LHCN-M2 (cell line): ENCODE results near the gene MCF2L. TPM values are rescaled to one million over a fixed set of nuclear protein-coding genes. Genes with fewer than 3 reads are reported as not detected.

ENCODE experiments used
- DNase-seq: peaks from one replicate; pipeline ENCODE4 v3.0.0-alpha.2; 2012; ENCODE audit warnings: low read depth
- total RNA-seq: library from RNA; depleted of rRNA; stranded (reverse); fragments of >200 nt; gene quantifications from 2 replicates; pipeline ENCODE4 v1.2.3, GENCODE V29; 2014

Gene MCF2L
- total RNA-seq, 1 experiment from 2014 or later, result 10.9 TPM

DNA sequence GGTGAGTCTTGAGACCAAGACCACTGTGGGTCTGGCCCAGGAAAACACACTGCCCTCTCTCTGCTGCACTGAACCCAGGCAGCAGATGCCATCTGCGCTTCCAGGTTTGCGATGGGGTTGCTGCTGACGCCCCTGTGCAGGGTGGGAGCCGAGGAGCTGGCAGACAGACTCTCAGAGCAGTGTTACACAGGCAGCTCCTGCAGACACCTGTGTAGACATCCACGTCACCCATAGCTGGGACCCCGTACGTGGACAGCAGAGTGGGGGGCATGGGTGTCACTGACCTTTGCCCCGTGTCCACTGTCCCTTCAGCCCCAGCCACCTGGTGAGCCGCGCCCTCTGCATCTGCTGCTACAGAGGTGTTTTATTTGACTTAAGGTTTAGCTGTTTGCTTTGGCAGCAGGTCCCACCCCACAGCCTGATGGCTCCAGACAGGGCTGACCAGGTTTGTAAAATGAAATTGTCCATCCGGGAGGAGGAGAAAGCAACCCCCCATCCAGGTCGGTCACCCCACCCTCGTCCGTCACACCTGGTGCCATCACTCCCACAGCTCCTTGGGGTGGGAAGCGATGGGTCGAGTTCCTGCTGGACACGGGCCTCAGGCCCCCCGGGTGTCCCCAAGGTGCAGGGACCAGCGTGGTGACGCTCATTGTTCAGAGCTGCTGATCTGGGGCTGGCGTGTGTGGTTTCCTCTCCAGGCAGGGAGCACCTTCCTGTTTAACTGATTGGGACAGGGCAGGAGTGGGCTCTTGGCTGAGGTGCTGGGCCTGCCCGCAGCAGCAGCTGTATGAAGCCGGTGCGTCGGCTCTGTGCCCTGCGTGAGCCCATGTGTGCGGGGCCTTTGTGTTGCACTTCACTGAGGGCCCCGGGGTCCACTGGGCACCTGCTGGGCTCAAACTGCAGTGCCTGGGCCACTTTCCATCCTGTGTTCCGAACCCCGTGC is 28.4 kb downstream of the MCF2L start:
- DNase-seq, result no peak

GRCh38 chr13:112998521-112999280 is 29.7 kb downstream of the MCF2L start:
- no peak for DNase-seq

GRCh38 chr13:112999414-113000177 is 30.6 kb downstream of the MCF2L start:
- no peak for DNase-seq

GRCh38 chr13:113000575-113000974 is 31.6 kb downstream of the MCF2L start:
- DNase-seq, result no peak

DNA sequence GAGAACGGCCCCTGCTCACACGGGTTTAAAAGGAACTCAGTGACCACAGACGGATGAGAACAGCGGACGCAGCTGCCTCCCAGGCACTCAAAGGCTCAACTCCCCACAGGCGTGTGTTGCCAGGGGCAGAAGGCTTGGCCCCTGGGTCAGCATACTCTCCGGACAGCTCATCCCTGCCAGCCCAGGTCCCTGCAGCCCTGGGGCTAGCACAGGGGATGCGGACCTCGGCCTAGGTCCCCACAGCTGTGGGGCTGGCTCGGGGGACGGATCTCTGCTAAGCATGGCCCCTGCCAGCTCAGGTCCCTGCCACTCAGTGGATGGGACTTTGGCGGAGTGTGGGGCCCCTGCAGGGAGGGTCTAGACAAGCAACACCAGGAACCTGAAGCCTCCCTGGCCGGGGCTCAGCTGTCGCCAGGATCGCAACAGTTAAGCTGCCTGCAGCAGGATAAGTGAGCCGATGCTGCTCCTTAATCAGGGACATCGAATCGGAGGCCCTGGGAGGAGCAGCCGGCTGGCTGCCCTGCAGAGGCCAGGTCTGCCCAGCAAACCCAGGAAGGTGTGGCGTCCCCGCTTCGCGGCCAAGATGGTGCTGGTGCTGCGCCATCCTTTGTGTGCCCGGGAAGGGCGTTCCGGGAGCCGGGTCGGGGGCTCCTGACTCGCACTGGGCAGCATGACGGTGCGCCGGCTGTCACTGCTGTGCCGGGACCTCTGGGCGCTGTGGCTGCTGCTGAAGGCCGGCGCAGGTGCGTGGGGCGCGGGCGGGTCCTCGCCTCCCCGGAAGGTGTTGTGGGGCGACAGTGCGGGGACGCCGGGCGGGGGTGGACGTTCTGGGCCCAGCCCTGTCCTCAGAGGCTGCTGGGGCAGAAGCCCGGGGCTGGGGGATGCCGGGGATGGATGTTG is 32.5 kb downstream of the MCF2L start:
- DNase-seq, result peak; percentile 91

- peak; percentile 37 for DNase-seq
Measured at GRCh38 chr13:113002206-113002912, 33.3 kb downstream of the MCF2L start.

DNA sequence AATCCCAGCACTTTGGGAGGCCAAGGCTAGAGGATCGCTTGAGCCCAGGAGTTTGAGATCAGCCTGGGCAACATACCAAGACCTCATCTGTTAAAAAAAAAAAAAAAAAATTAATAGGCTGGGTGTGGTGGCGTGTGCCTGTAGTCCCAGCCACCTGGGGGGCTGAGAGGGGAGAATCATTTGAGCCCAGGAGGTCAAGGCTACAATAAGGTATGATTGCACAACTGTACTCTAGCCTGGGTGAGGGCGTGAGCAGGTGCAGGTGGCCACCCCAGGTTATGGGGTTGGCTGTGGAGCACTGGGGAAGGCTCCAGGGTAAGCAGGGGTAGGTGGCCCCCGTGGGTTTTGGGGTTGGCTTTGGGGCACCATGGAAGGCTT is 33.9 kb downstream of the MCF2L start:
- no peak for DNase-seq

- DNase-seq, result no peak
Measured at GRCh38 chr13:113004126-113004525, 35.1 kb downstream of the MCF2L start.

GRCh38 chr13:113005076-113005865 is 36.3 kb downstream of the MCF2L start:
- no peak for DNase-seq

- no peak for DNase-seq
Measured at GRCh38 chr13:113005997-113006396, 37.0 kb downstream of the MCF2L start.

GRCh38 chr13:113006660-113007059 is 37.6 kb downstream of the MCF2L start:
- DNase-seq, result no peak

GRCh38 chr13:113008851-113009250 is 39.8 kb downstream of the MCF2L start:
- no peak for DNase-seq

DNA sequence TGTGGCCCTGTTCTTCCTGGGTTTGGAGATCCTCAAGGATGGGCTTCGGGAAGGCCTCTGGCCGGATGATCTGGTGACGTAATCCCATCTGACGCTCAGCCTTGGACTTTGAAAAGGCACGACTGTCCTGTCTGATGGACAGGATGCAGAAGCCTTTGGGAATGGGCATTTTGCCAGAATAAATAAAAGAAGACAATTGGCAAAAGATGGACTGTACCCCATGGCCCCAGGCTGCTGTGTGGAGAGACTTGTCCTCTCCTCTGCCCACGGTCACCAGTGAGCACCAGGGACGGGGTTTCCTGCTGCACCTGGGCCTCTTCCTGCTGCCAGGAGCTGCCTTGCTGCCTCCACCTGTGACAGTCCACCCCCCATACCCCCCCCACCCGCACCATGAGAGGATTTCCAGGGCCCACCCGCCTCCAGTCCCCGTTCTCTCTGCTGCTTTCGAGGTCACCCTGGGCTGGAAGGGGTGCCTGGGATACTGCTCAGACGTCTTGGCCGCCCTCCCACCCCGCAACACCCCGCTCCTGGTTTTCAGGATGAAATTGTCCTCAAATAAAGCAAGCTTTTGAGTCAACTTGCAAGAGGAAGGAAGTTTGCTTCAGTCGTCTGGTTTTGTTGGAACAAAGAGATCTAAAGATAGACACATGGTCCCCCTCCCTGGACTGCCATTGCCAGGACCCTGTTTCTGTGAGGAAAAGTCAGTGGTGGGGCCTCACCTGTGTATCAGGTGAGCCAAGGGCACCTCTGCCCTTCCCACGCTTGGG is 40.9 kb downstream of the MCF2L start:
- DNase-seq, result no peak

DNA sequence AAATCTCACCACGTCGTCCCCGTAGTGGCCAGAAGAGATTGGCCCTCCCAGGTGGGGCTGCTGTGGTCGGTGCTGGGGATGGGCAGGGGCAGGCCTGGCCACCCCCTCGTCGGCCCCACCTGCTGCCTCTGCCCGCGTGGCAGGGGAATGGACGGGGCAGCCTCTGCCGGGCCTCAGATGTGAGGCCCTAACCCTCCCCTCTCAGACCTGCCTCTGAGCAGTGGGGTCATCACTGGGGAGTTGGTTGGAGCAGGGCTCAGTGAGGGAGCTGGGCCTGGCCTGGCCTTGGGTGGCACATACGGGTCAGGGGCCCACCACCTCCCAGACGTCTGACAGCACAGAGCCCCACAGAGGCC is 41.5 kb downstream of the MCF2L start:
- no peak for DNase-seq

GRCh38 chr13:113013303-113013702 is 44.3 kb downstream of the MCF2L start:
- DNase-seq, result no peak

DNA sequence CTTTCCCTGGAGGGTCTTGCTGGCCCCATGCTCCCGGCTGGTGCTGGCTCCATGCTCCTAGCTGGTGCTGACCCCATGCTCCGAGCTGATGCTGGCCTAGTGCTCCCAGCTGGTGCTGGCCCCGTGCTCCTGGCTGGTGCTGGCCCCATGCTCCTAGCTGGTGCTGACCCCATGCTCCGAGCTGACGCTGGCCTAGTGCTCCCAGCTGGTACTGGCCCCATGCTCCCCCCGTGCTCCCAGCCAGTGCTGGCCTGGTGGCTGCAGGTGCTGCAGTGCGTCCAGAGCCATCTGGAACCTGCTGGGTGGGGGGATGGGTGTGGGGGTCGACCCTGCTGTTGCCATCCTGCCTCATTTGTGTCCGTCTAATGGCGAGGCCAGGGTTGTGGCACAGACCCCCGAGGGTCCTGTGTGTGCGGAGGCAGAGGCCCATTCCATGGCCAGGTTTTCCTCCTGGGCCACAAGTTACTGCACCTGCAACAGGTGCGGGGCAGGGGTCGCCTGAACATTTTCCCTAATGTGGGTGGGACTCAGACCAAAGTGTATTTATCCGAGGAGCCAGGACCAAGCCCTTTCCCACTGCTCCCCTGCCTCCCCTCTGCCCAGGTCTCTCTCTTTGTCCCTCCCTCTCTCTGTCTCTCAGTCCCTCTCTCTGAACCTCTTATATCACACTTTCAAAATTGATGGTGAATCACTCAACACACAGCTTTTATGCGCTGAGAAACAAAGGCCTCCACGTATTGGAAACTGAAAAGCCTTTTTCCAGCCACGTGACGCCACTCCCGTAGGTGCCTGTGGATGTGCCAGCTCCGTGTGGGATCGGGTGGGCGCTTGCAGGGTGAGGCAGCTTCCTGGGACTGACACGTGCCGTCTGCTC is 45.1 kb downstream of the MCF2L start:
- no peak for DNase-seq
